Measurements from ENCODE around the gene DPCD. TPM values are rescaled to one million over a fixed set of nuclear protein-coding genes. Genes with fewer than 3 reads are reported as not detected.

The DPCD gene
- total and polyA plus RNA-seq, 2 experiments from 2014 or later = 22.5 to 38.1 TPM

DNA sequence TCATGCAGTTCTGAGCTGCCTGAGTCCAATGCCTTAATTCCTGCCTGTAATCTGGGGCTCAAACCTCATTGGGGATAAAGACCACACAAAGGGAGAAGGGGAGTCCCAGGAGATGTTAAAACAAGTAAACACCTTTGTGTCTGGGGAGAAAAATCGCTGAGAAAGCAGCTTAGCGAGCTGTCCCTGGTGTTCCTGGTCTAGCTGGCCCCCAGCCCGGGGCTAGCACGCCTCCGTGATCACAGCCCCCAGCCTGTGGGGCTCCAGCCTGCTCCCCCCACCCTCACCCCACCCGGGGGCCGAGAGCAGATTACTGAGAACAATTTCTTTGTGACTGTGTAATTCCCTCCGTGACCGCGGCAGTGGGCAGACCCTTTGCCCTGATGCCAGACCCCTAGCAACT lies 24.8 kb downstream of the DPCD start:
- H3K36me3 Mint-ChIP-seq (ENCODE audit: low read depth) = peaks cover 21% of the 10 kb centered on the region; the same call in 2 of the 3 replicates
- DNase-seq (ENCODE audit: low spot score) = no peak
- Histone ChIP-seq H3K4me1 (ENCODE audit: insufficient read depth) (peaks cover 24% of the 10 kb centered on the region), H3K4me3 (no peak overlapping the region), H3K79me2 (replicated peaks; ENCODE audit: insufficient read depth) (no peaks in the 10 kb centered on the region), H3K4me2 (no peak overlapping the region), H2AFZ (no peak overlapping the region), H3F3A (replicated peaks; ENCODE audit: low read depth) (no peaks in the 10 kb centered on the region), H4K20me1 (replicated peaks; ENCODE audit: insufficient read depth) (no peaks in the 10 kb centered on the region), H3K36me3 (ENCODE audit: insufficient read depth) (no peaks in the 10 kb centered on the region), H3K27me3 (ENCODE audit: insufficient read depth) (no peaks in the 10 kb centered on the region), H3K9me2 (ENCODE audit: insufficient read depth) (no peaks in the 10 kb centered on the region), H3K27ac (ENCODE audit: low read depth) (no peak overlapping the region)
- no peak overlapping the region for H3K4me3 Mint-ChIP-seq
- H3K27ac Mint-ChIP-seq = no peak overlapping the region
- ATAC-seq = no peak
- TF ChIP-seq ETS1 (IDR thresholded peaks at IDR 0.05) (no peak), EZH2phosphoT487 (IDR thresholded peaks at IDR 0.05; ENCODE audit: unreplicated experiment) (no peak), ZNF114 (CRISPR knock-in tag; IDR thresholded peaks at IDR 0.05) (no peak), CTCF (conservative IDR thresholded peaks at IDR 0.05; ENCODE audit: low read depth in 2 of 2) (no peak), ZNF331 (CRISPR knock-in tag; IDR thresholded peaks at IDR 0.05; ENCODE audit: low read depth) (no peak), STAT1 (IDR thresholded peaks at IDR 0.05; ENCODE audit: unreplicated experiment) (no peak), NANOG (IDR thresholded peaks at IDR 0.05; ENCODE audit: borderline replicate concordance) (no peak), POLR2AphosphoS5 (IDR thresholded peaks at IDR 0.05; ENCODE audit: low read depth) (no peak), EZH2 (IDR thresholded peaks at IDR 0.05; ENCODE audit: low read depth, unreplicated experiment) (no peak), JUNB (IDR thresholded peaks at IDR 0.05; ENCODE audit: unreplicated experiment) (no peak), CREB1 (CRISPR knock-in tag; IDR thresholded peaks at IDR 0.05; ENCODE audit: low read depth) (no peak)
- TF ChIP-seq, protein P1, sequence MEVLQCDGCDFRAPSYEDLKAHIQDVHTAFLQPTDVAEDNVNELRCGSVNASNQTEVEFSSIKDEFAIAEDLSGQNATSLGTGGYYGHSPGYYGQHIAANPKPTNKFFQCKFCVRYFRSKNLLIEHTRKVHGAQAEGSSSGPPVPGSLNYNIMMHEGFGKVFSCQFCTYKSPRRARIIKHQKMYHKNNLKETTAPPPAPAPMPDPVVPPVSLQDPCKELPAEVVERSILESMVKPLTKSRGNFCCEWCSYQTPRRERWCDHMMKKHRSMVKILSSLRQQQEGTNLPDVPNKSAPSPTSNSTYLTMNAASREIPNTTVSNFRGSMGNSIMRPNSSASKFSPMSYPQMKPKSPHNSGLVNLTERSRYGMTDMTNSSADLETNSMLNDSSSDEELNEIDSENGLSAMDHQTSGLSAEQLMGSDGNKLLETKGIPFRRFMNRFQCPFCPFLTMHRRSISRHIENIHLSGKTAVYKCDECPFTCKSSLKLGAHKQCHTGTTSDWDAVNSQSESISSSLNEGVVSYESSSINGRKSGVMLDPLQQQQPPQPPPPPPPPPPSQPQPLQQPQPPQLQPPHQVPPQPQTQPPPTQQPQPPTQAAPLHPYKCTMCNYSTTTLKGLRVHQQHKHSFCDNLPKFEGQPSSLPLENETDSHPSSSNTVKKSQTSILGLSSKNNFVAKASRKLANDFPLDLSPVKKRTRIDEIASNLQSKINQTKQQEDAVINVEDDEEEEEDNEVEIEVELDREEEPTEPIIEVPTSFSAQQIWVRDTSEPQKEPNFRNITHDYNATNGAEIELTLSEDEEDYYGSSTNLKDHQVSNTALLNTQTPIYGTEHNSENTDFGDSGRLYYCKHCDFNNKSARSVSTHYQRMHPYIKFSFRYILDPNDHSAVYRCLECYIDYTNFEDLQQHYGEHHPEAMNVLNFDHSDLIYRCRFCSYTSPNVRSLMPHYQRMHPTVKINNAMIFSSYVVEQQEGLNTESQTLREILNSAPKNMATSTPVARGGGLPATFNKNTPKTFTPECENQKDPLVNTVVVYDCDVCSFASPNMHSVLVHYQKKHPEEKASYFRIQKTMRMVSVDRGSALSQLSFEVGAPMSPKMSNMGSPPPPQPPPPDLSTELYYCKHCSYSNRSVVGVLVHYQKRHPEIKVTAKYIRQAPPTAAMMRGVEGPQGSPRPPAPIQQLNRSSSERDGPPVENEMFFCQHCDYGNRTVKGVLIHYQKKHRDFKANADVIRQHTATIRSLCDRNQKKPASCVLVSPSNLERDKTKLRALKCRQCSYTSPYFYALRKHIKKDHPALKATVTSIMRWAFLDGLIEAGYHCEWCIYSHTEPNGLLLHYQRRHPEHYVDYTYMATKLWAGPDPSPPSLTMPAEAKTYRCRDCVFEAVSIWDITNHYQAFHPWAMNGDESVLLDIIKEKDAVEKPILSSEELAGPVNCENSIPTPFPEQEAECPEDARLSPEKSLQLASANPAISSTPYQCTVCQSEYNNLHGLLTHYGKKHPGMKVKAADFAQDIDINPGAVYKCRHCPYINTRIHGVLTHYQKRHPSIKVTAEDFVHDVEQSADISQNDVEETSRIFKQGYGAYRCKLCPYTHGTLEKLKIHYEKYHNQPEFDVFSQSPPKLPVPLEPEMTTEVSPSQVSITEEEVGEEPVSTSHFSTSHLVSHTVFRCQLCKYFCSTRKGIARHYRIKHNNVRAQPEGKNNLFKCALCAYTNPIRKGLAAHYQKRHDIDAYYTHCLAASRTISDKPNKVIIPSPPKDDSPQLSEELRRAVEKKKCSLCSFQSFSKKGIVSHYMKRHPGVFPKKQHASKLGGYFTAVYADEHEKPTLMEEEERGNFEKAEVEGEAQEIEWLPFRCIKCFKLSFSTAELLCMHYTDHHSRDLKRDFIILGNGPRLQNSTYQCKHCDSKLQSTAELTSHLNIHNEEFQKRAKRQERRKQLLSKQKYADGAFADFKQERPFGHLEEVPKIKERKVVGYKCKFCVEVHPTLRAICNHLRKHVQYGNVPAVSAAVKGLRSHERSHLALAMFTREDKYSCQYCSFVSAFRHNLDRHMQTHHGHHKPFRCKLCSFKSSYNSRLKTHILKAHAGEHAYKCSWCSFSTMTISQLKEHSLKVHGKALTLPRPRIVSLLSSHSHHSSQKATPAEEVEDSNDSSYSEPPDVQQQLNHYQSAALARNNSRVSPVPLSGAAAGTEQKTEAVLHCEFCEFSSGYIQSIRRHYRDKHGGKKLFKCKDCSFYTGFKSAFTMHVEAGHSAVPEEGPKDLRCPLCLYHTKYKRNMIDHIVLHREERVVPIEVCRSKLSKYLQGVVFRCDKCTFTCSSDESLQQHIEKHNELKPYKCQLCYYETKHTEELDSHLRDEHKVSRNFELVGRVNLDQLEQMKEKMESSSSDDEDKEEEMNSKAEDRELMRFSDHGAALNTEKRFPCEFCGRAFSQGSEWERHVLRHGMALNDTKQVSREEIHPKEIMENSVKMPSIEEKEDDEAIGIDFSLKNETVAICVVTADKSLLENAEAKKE (CRISPR knock-in tag; IDR thresholded peaks at IDR 0.05) = no peak
- TF ChIP-seq, protein P2, sequence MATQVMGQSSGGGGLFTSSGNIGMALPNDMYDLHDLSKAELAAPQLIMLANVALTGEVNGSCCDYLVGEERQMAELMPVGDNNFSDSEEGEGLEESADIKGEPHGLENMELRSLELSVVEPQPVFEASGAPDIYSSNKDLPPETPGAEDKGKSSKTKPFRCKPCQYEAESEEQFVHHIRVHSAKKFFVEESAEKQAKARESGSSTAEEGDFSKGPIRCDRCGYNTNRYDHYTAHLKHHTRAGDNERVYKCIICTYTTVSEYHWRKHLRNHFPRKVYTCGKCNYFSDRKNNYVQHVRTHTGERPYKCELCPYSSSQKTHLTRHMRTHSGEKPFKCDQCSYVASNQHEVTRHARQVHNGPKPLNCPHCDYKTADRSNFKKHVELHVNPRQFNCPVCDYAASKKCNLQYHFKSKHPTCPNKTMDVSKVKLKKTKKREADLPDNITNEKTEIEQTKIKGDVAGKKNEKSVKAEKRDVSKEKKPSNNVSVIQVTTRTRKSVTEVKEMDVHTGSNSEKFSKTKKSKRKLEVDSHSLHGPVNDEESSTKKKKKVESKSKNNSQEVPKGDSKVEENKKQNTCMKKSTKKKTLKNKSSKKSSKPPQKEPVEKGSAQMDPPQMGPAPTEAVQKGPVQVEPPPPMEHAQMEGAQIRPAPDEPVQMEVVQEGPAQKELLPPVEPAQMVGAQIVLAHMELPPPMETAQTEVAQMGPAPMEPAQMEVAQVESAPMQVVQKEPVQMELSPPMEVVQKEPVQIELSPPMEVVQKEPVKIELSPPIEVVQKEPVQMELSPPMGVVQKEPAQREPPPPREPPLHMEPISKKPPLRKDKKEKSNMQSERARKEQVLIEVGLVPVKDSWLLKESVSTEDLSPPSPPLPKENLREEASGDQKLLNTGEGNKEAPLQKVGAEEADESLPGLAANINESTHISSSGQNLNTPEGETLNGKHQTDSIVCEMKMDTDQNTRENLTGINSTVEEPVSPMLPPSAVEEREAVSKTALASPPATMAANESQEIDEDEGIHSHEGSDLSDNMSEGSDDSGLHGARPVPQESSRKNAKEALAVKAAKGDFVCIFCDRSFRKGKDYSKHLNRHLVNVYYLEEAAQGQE (IDR thresholded peaks at IDR 0.05; ENCODE audit: unreplicated experiment) = no peak
- peaks cover 36% of the 10 kb centered on the region for H3K4me1 Mint-ChIP-seq
- H3K9me3 Mint-ChIP-seq = no peaks in the 10 kb centered on the region
- peaks cover 20% of the 10 kb centered on the region for H3K27me3 Mint-ChIP-seq (ENCODE audit: insufficient read depth, low read depth, poor library complexity)

All from GM23338 (cell line).